Endothelial cell of umbilical vein (primary cell): ENCODE results near the gene ARHGAP15. TPM values are rescaled to one million over a fixed set of nuclear protein-coding genes. Genes with fewer than 3 reads are reported as not detected.

Source experiments
- BruUV-seq: library from RNA; stranded (reverse); fragments of 400-500 nt; replicated peaks from 2 replicates; lab custom pipeline; 2021; lab: Mats Ljungman, UMichigan
- CTCF ChIA-PET: fragments of 300-600, 350-600 bp; sonication (Branson Sonifier 250); formaldehyde crosslinking; loops from one replicate; lab custom pipeline; 2021; ENCODE audit warnings: antibody characterized with exemption, inconsistent platforms; lab: Charles Lee
- POLR2A ChIA-PET: fragments of 300-600, 350-600 bp; sonication (Branson Sonifier 250); formaldehyde crosslinking; loops from one replicate; lab custom pipeline; 2021; ENCODE audit warnings: antibody characterized with exemption, inconsistent platforms; lab: Charles Lee
- DNase-seq: peaks from one replicate; pipeline ENCODE4 v3.0.0-alpha.2; 2011; ENCODE audit warnings: low read depth, low spot score
- FAIRE-seq: peaks from 2 replicates; lab custom pipeline; 2011; peaks lifted over from hg19 to GRCh38; lab: Jason Lieb, UNC
- H2AFZ ChIP-seq: 2 replicates; pipeline ENCODE4 v1.6.0; 2012; ENCODE audit warnings: low read depth, low read length, control low read depth, inconsistent platforms
- H3K27ac ChIP-seq: 2 replicates; pipeline ENCODE4 v1.5.1; 2011; ENCODE audit warnings: low read depth, mild to moderate bottlenecking, control low read depth, low read length, moderate library complexity; ENCODE audit not compliant: insufficient read depth
- H3K27me3 ChIP-seq, 2 experiments: 2 replicates each; pipeline versions ENCODE4 v1.6.0 to v1.6.1; 2011; ENCODE audit warnings: low read length in 2 of 2, mixed read lengths in 1 of 2; ENCODE audit not compliant: control insufficient read depth in 2 of 2, insufficient read depth in 2 of 2
- H3K36me3 ChIP-seq, 2 experiments: 2 replicates in 1 of 2; 3 replicates in 1 of 2; pipeline ENCODE4 v1.5.1; 2011; ENCODE audit warnings: low read length in 2 of 2, mild to moderate bottlenecking in 1 of 2, moderate library complexity in 1 of 2; ENCODE audit not compliant: control insufficient read depth in 2 of 2, insufficient read depth in 2 of 2; ENCODE audit errors: extremely low read depth in 1 of 2
- H3K4me1 ChIP-seq: 3 replicates; pipeline ENCODE4 v1.5.1; 2011; ENCODE audit warnings: mild to moderate bottlenecking, low read length; ENCODE audit not compliant: control insufficient read depth, insufficient read depth; ENCODE audit errors: extremely low read depth
- H3K4me2 ChIP-seq: 2 replicates; pipeline ENCODE4 v1.6.1; 2011; ENCODE audit warnings: low read length, control low read depth, mixed read lengths; ENCODE audit not compliant: insufficient read depth
- H3K4me3 ChIP-seq, 3 experiments: fragments of 200-600 bp in 1 of 3; sonication (generic), shearing (Covaris generic) in 1 of 3; replicated peaks in 1 of 3; 2 replicates each; pipeline ENCODE4 v1.5.1; 2011 to 2016; ENCODE audit warnings: control low read depth in 3 of 3, low read length in 3 of 3, mild to moderate bottlenecking in 2 of 3, inconsistent platforms in 1 of 3, low read depth in 1 of 3, moderate library complexity in 1 of 3; ENCODE audit not compliant: insufficient read depth in 1 of 3
- H3K79me2 ChIP-seq: 2 replicates; pipeline ENCODE4 v1.6.0; 2012; ENCODE audit warnings: low read length, inconsistent platforms; ENCODE audit not compliant: control insufficient read depth, insufficient read depth
- H3K9ac ChIP-seq: replicated peaks from 2 replicates; pipeline ENCODE3; 2011; ENCODE audit warnings: low read length, control low read depth; ENCODE audit not compliant: insufficient read depth; ENCODE audit errors: extremely low read depth
- H3K9me1 ChIP-seq: replicated peaks from 3 replicates; pipeline ENCODE4 v1.6.0; 2011; ENCODE audit warnings: mild to moderate bottlenecking, low read length; ENCODE audit not compliant: control insufficient read depth, insufficient read depth; ENCODE audit errors: extremely low read depth
- H3K9me3 ChIP-seq: replicated peaks from 2 replicates; pipeline ENCODE4 v1.5.1; 2012; ENCODE audit warnings: low read length, inconsistent platforms; ENCODE audit not compliant: control insufficient read depth, insufficient read depth
- H4K20me1 ChIP-seq: replicated peaks from 2 replicates; pipeline ENCODE3; 2011; ENCODE audit warnings: mild to moderate bottlenecking, low read length; ENCODE audit not compliant: control insufficient read depth, insufficient read depth; ENCODE audit errors: extremely low read depth
- EZH2 ChIP-seq: IDR thresholded peaks from 2 replicates; pipeline ENCODE4 v1.6.1; 2012; ENCODE audit warnings: borderline replicate concordance, low read depth, mild to moderate bottlenecking, moderate library complexity, low read length, inconsistent platforms; ENCODE audit not compliant: severe bottlenecking
- FOS ChIP-seq: IDR thresholded peaks from 2 replicates; pipeline ENCODE4 v1.6.1; 2011; ENCODE audit warnings: mild to moderate bottlenecking, low read length, moderate library complexity, borderline replicate concordance; ENCODE audit not compliant: insufficient read depth
- GATA2 ChIP-seq: IDR thresholded peaks from 2 replicates; pipeline ENCODE4 v1.7.0; 2011; ENCODE audit warnings: low read depth, mild to moderate bottlenecking, moderate library complexity, mixed read lengths, low read length; ENCODE audit not compliant: insufficient read length, insufficient read depth
- JUN ChIP-seq: IDR thresholded peaks from 2 replicates; pipeline ENCODE4 v1.6.1; 2011; ENCODE audit warnings: borderline replicate concordance, low read depth; ENCODE audit not compliant: insufficient read length, insufficient read depth
- MAX ChIP-seq: IDR thresholded peaks from 2 replicates; pipeline ENCODE4 v1.6.1; 2011; ENCODE audit not compliant: insufficient read depth, insufficient read length
- MYC ChIP-seq: IDR thresholded peaks from one replicate; pipeline ENCODE4 v1.6.1; 2011; ENCODE audit warnings: mild to moderate bottlenecking, low read depth, low read length
- POLR2A ChIP-seq: IDR thresholded peaks from 2 replicates; pipeline ENCODE4 v1.6.1; 2012; ENCODE audit warnings: low read depth, mild to moderate bottlenecking, control low read depth, low read length
- POLR2AphosphoS5 ChIP-seq: IDR thresholded peaks from 2 replicates; pipeline ENCODE4 v1.6.1; 2012; ENCODE audit warnings: low read depth, mild to moderate bottlenecking, control low read depth, low read length, moderate library complexity; ENCODE audit not compliant: insufficient read depth
- dilution Hi-C: fragments of 300-500 bp; cut with MboI; formaldehyde crosslinking; loops from one replicate; pipeline ENCODE4 v1.15.0; 2019; ENCODE audit warnings: low sequenced_read_pairs; ENCODE audit not compliant: extremely low pct_ligation_motif_present
- intact Hi-C: fragments of 100-400 bp; cut with micrococcal nuclease; formaldehyde crosslinking; loops from one replicate; pipeline ENCODE4 v1.10.0; 2022
- polyA plus RNA-seq, 4 experiments: library from polyadenylated mRNA; depleted of rRNA in 3 of 4; stranded (reverse) in 3 of 4; unstranded in 1 of 4; fragments of >200 nt; gene quantifications; 2 replicates each; pipeline versions ENCODE4 v1.2.1 to v1.2.3, GENCODE V29; 2011 to 2012; ENCODE audit warnings: missing spikeins in 1 of 4
- total RNA-seq: library from RNA; stranded (reverse); gene quantifications from 2 replicates; pipeline ENCODE4 v1.2.3, GENCODE V29; 2021

The ARHGAP15 gene
- total and polyA plus RNA-seq, 2 donors (not counting 3 experiments of a cell fraction or from before 2014, with no cell fraction given) = not detected

DNA sequence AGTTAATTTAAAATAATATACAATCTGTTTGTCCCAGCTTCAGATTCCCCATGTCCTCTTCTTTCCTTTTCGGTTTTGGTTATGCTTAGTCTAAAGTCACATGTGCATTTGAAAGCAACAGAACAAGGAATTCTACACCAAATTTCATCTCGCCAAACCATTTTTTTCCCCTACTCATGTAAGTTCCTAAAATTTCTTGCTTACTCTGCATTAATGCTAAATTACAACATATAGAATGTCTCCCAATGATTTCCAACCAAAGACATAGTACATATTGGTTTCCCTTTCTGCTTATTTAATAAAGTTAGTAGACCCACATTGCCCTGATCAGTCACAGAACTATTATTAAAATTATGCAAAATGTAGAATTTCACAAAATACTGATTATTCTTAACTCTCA, 212.3 kb downstream of the ARHGAP15 start:
- no peaks in the 10 kb centered on the region for H3K79me2 ChIP-seq
- H3K36me3 ChIP-seq = no peaks in the 10 kb centered on the region
- DNase-seq = no peak
- BruUV-seq = no TSS peak
- H3K4me2 ChIP-seq = no peak overlapping the region
- H4K20me1 ChIP-seq = no peaks in the 10 kb centered on the region
- POLR2A ChIA-PET = no interaction called here
- CTCF ChIA-PET = no interaction called here
- intact Hi-C loops (no loop called here), dilution Hi-C loops (no loop called here)
- no peak overlapping the region for H3K9ac ChIP-seq
- H3K4me3 ChIP-seq = no peak overlapping the region
- no peaks in the 10 kb centered on the region for H3K27me3 ChIP-seq
- FAIRE-seq = no peak
- H3K9me3 ChIP-seq = no peaks in the 10 kb centered on the region
- H2AFZ ChIP-seq = no peak overlapping the region
- H3K4me1 ChIP-seq = no peaks in the 10 kb centered on the region
- H3K27ac ChIP-seq = no peak overlapping the region
- H3K9me1 ChIP-seq = no peaks in the 10 kb centered on the region
- no peak for TF ChIP-seq POLR2A

DNA sequence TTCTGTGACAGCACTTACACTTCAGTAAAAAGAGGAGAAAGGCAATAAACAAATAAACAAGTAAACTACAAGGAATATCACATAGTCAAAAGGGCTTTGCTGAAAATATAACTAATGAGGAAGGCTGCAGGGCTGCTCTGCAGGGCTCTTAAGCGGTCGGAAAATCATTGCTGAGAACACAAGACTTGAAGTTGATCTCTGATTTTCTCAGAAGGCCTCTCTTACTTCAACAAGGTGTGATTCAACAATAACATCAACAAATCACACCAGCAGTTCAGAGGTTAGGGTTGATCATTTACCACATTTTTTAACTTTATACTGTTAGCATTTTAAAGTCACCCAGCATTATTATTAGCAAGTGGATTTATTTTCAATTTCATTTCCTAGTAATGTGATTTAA, 215.6 kb downstream of the ARHGAP15 start:
- H3K9ac ChIP-seq = no peak overlapping the region
- no peak overlapping the region for H2AFZ ChIP-seq
- no peak overlapping the region for H3K4me2 ChIP-seq
- intact Hi-C loops (no loop called here), dilution Hi-C loops (no loop called here)
- no peaks in the 10 kb centered on the region for H3K9me3 ChIP-seq
- no TSS peak for BruUV-seq
- H3K36me3 ChIP-seq = no peaks in the 10 kb centered on the region
- H3K27me3 ChIP-seq = no peaks in the 10 kb centered on the region
- no peaks in the 10 kb centered on the region for H3K79me2 ChIP-seq
- H3K4me3 ChIP-seq = no peak overlapping the region
- TF ChIP-seq EZH2 (no peak), FOS (no peak), GATA2 (no peak), JUN (no peak), POLR2A (no peak), MAX (no peak), POLR2AphosphoS5 (no peak), MYC (no peak)
- DNase-seq (no peak), FAIRE-seq (no peak)
- ChIA-PET CTCF (no interaction called here), POLR2A (no interaction called here)
- H3K9me1 ChIP-seq = no peaks in the 10 kb centered on the region
- no peak overlapping the region for H3K27ac ChIP-seq
- H4K20me1 ChIP-seq = no peaks in the 10 kb centered on the region
- H3K4me1 ChIP-seq = no peaks in the 10 kb centered on the region
